ENCODE data around the gene OMP.

Gene OMP

DNA sequence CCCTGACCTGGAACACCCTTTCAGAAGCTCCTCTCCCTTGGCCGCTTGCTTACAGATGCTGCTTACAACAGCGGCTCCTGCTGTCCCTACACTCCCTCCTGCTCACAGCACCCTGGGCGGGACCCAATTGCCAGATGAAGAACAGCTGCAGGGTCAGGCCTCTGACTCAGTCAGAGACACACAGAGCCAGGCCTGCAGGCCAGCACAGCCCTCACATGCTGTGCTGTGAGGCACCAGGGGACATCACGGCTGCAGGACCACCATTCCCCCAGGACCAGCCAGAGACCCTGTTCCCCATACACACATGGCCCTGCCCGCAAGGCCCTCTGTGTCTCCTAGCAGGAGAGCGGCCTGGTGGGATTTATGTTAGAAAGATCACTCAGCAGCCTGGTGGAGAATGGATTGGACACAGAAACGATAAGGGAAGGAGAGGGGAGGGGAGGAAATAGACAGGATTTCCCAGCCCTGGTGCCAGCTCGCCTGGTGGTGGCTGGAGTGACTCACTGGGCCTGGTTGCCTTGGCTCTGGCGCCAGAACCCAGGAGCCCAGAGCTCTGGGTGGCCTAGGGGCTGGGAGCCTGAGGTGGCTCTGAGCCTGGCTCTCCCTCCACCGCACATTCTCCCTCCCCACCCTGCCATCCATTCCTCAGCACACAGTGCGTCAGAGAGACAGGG, 29.2 kb upstream of the OMP start:
- ChIA-PET POLR2A (no interaction called here), CTCF (interaction anchor here (1.0 to 1.2 kb wide), 2 partner anchors 18 kb away, joined by 4 read pairs; no protein-coding TSS in a partner anchor)
- H3K36me3 ChIP-seq (ENCODE audit: control insufficient read depth in 2 of 2, insufficient read depth in 1 of 2, low read length in 2 of 2): no peaks in the 10 kb centered on the region
- no peak overlapping the region for H3K27ac ChIP-seq (ENCODE audit: extremely low read depth, low read depth, low read length)
- H3K4me1 ChIP-seq (ENCODE audit: control insufficient read depth, insufficient read depth, low read length): no peaks in the 10 kb centered on the region
- H3K4me3 ChIP-seq (ENCODE audit: low read depth, low read length): no peak overlapping the region
- TF ChIP-seq ZNF391 (tag by site-specific recombination; IDR thresholded peaks at IDR 0.05; ENCODE audit: borderline replicate concordance, low read depth): no peak
- peak; percentile 60 for TF ChIP-seq ZIC2 (tag by site-specific recombination; IDR thresholded peaks at IDR 0.05)
- no peaks in the 10 kb centered on the region for H3K9me3 ChIP-seq (ENCODE audit: control insufficient read depth, insufficient read depth, low read depth, low read length)

DNA sequence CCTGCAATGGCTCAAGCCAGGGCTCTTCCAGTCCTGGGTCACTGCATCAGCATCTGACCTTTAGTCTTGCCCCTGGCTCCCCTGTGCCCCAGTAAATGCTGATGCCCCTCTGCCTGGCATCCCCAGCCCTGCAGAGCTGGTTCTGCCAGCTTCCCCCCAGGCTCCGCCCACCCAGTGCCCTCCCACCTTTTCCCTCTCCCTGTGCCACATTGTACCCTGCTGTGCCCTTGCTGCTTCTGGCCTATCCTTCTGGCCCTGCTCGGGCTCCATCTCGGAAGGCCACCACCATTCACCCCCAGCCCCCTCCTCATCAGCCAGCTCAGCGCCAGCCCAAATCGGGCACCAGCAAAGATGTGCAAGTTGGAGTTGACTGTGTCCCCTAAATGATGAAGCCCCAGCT, 28.4 kb upstream of the OMP start:
- Histone ChIP-seq H3K4me1 (ENCODE audit: control insufficient read depth, insufficient read depth, low read length) (no peaks in the 10 kb centered on the region), H3K4me3 (ENCODE audit: low read depth, low read length) (no peak overlapping the region), H3K36me3 (ENCODE audit: control insufficient read depth in 2 of 2, insufficient read depth in 1 of 2, low read length in 2 of 2) (no peaks in the 10 kb centered on the region), H3K9me3 (ENCODE audit: control insufficient read depth, insufficient read depth, low read depth, low read length) (no peaks in the 10 kb centered on the region), H3K27ac (ENCODE audit: extremely low read depth, low read depth, low read length) (no peak overlapping the region)
- 0 out of 2 replicates have a peak, but pooled peaks have one; percentile 8 for TF ChIP-seq EGR2 (tag by site-specific recombination; IDR thresholded peaks at IDR 0.05; ENCODE audit: low read depth)
- TF ChIP-seq ZNF394 (tag by site-specific recombination; IDR thresholded peaks at IDR 0.05; ENCODE audit: borderline replicate concordance): no peak
- POLR2A ChIA-PET: no interaction called here
- CTCF ChIA-PET: interaction anchor here (0.7 to 1.2 kb wide), 2 partner anchors 17 to 75 kb away, joined by 3 to 4 read pairs; no protein-coding TSS in a partner anchor

DNA sequence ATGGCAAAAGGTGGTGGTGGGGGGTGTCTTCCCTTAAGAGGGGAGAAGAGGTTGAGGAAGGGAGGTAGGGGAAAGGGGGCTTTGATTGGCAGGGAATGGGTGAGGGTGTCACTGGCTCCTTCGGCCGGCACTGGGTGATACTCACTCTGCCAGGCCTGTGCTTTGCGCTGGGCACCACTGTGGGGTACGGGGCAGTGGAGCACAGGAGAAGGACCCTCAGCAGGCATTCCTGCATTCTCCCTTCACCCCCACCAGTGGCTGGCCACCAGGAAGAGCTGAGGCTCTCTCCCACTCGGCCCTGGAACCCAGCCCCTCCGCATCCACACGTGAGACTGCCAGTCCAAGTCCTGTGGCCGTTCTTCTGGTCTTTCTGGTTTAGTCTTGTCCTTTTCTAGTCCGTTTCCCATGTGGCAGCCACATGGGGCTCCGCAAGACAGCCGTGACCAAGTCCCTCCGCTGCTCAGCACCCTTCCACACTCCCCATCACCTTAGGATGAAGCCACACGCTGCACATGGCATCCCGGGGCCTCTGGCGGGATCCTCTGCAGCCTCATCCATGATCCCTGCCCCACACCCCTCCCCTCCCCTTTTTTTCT, 27.9 kb upstream of the OMP start:
- no peaks in the 10 kb centered on the region for H3K4me1 ChIP-seq (ENCODE audit: control insufficient read depth, insufficient read depth, low read length)
- H3K9me3 ChIP-seq (ENCODE audit: control insufficient read depth, insufficient read depth, low read depth, low read length): no peaks in the 10 kb centered on the region
- no peak overlapping the region for H3K27ac ChIP-seq (ENCODE audit: extremely low read depth, low read depth, low read length)
- no peak for TF ChIP-seq ZNF366 (tag by site-specific recombination; conservative IDR thresholded peaks at IDR 0.05)
- TF ChIP-seq ZNF423 (tag by site-specific recombination; IDR thresholded peaks at IDR 0.05): no peak
- TF ChIP-seq, protein P1, sequence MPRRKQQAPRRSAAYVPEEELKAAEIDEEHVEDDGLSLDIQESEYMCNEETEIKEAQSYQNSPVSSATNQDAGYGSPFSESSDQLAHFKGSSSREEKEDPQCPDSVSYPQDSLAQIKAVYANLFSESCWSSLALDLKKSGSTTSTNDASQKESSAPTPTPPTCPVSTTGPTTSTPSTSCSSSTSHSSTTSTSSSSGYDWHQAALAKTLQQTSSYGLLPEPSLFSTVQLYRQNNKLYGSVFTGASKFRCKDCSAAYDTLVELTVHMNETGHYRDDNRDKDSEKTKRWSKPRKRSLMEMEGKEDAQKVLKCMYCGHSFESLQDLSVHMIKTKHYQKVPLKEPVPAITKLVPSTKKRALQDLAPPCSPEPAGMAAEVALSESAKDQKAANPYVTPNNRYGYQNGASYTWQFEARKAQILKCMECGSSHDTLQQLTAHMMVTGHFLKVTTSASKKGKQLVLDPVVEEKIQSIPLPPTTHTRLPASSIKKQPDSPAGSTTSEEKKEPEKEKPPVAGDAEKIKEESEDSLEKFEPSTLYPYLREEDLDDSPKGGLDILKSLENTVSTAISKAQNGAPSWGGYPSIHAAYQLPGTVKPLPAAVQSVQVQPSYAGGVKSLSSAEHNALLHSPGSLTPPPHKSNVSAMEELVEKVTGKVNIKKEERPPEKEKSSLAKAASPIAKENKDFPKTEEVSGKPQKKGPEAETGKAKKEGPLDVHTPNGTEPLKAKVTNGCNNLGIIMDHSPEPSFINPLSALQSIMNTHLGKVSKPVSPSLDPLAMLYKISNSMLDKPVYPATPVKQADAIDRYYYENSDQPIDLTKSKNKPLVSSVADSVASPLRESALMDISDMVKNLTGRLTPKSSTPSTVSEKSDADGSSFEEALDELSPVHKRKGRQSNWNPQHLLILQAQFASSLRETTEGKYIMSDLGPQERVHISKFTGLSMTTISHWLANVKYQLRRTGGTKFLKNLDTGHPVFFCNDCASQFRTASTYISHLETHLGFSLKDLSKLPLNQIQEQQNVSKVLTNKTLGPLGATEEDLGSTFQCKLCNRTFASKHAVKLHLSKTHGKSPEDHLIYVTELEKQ (tag by site-specific recombination; IDR thresholded peaks at IDR 0.05; ENCODE audit: borderline replicate concordance): no peak
- no peak for TF ChIP-seq ZBTB7A (tag by site-specific recombination; IDR thresholded peaks at IDR 0.05; ENCODE audit: low read depth)
- TF ChIP-seq YY2 (tag by site-specific recombination; IDR thresholded peaks at IDR 0.05): no peak
- no peak for TF ChIP-seq MYNN (tag by site-specific recombination; IDR thresholded peaks at IDR 0.05; ENCODE audit: borderline replicate concordance)
- TF ChIP-seq, protein P2, sequence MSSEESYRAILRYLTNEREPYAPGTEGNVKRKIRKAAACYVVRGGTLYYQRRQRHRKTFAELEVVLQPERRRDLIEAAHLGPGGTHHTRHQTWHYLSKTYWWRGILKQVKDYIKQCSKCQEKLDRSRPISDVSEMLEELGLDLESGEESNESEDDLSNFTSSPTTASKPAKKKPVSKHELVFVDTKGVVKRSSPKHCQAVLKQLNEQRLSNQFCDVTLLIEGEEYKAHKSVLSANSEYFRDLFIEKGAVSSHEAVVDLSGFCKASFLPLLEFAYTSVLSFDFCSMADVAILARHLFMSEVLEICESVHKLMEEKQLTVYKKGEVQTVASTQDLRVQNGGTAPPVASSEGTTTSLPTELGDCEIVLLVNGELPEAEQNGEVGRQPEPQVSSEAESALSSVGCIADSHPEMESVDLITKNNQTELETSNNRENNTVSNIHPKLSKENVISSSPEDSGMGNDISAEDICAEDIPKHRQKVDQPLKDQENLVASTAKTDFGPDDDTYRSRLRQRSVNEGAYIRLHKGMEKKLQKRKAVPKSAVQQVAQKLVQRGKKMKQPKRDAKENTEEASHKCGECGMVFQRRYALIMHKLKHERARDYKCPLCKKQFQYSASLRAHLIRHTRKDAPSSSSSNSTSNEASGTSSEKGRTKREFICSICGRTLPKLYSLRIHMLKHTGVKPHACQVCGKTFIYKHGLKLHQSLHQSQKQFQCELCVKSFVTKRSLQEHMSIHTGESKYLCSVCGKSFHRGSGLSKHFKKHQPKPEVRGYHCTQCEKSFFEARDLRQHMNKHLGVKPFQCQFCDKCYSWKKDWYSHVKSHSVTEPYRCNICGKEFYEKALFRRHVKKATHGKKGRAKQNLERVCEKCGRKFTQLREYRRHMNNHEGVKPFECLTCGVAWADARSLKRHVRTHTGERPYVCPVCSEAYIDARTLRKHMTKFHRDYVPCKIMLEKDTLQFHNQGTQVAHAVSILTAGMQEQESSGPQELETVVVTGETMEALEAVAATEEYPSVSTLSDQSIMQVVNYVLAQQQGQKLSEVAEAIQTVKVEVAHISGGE (tag by site-specific recombination; conservative IDR thresholded peaks at IDR 0.05; ENCODE audit: low read depth): no peak
- TF ChIP-seq ZNF24 (tag by site-specific recombination; IDR thresholded peaks at IDR 0.05): no peak
- TF ChIP-seq ZEB2 (tag by site-specific recombination; IDR thresholded peaks at IDR 0.05): no peak
- TF ChIP-seq ZNF660 (tag by site-specific recombination; IDR thresholded peaks at IDR 0.05): no peak
- TF ChIP-seq, protein P3, sequence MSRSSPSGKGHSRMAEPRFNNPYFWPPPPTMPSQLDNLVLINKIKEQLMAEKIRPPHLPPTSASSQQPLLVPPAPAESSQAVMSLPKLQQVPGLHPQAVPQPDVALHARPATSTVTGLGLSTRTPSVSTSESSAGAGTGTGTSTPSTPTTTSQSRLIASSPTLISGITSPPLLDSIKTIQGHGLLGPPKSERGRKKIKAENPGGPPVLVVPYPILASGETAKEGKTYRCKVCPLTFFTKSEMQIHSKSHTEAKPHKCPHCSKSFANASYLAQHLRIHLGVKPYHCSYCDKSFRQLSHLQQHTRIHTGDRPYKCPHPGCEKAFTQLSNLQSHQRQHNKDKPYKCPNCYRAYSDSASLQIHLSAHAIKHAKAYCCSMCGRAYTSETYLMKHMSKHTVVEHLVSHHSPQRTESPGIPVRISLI (tag by site-specific recombination; IDR thresholded peaks at IDR 0.05): no peak
- no peak for TF ChIP-seq ZNF2 (tag by site-specific recombination; IDR thresholded peaks at IDR 0.05)
- TF ChIP-seq ZNF626 (tag by site-specific recombination; IDR thresholded peaks at IDR 0.05): no peak
- TF ChIP-seq, protein P4, sequence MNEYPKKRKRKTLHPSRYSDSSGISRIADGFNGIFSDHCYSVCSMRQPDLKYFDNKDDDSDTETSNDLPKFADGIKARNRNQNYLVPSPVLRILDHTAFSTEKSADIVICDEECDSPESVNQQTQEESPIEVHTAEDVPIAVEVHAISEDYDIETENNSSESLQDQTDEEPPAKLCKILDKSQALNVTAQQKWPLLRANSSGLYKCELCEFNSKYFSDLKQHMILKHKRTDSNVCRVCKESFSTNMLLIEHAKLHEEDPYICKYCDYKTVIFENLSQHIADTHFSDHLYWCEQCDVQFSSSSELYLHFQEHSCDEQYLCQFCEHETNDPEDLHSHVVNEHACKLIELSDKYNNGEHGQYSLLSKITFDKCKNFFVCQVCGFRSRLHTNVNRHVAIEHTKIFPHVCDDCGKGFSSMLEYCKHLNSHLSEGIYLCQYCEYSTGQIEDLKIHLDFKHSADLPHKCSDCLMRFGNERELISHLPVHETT (tag by site-specific recombination; IDR thresholded peaks at IDR 0.05): no peak
- CTCF ChIA-PET: interaction anchor here (0.7 to 1.2 kb wide), 3 partner anchors 16 to 75 kb away, joined by 3 to 7 read pairs (median 4); no protein-coding TSS in a partner anchor
- POLR2A ChIA-PET: no interaction called here
- no peaks in the 10 kb centered on the region for H3K36me3 ChIP-seq (ENCODE audit: control insufficient read depth in 2 of 2, insufficient read depth in 1 of 2, low read length in 2 of 2)
- H3K4me3 ChIP-seq (ENCODE audit: low read depth, low read length): no peak overlapping the region
